HTERT RPE-1 (cell line): ENCODE results near the gene LINC00632.
"Not testable (repeated sequence)": the region's sequence is repeated elsewhere in the genome, so short reads cannot be mapped to it uniquely, and the experiment has no call there.

Experiments
- in situ Hi-C: fragments of 300-500 bp; cut with MboI; formaldehyde crosslinking; loops from 4 replicates; pipeline ENCODE4 v1.14.3; 2020; ENCODE audit warnings: low sequenced_read_pairs

Gene LINC00632

DNA sequence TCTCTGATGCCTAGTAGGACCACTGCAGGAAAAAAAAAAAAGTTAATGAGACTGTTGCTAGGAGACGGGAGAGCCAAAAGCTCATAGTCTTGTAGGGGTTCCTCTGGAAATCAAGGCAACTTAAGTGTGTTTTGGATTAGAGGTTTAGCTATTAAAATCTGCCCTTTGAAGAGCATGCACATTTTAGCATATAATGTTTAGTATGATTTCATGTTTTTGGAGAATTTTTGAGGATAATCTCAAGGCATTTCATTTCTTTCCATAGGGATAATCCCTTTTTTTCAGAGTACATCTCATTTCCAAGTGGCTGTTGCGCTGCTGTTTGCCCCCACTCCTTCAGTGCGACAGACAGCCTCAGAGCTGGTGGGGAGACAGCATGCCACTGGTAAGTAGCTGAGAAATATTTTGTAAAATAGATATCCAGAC, at the start of gene LINC00632:
TSS of gene LINC00632 (plus strand) at position 339 of the 426 bp plus-strand sequence.
- in situ Hi-C loops, result no loop called here

DNA sequence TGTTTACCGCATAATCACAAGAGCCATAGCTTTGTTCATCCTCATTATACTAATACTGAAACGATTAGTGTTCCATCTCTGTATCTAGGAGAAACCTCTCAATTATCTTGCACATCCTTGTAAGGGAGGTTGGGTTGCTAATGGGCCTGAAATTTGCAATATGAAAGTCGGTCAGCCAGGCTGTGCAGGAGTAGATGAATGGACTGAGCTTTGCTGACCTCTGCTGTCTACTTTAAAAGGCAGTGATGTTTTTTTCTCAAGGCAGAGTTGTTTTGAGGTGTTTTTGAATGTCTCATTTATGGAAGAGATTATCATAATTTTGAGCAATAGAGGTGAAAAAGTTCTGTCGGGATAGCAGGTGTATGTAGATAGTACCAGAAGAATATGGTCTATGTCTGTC, 47.9 kb upstream of the LINC00632 start:
- in situ Hi-C loops, result no loop called here

DNA sequence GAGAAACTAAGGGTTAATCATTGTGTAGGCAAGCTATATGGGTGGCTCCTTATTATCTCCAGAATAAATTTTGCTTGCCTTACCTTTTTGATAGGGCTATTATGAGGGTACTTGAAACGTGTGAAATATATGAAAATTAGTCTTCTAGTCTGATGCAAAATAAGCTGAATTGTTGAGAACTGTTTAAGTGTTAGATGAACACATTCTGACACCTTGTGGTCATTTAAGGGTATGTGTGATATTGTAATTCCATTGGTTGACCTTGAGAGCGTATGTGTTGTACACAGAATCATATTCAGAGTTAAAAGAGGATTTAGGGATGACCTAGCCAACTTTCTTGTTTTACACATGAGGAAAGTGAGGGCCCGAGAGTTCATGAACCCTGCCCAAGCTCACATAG, 44.6 kb upstream of the LINC00632 start:
- in situ Hi-C loops, result no loop called here

DNA sequence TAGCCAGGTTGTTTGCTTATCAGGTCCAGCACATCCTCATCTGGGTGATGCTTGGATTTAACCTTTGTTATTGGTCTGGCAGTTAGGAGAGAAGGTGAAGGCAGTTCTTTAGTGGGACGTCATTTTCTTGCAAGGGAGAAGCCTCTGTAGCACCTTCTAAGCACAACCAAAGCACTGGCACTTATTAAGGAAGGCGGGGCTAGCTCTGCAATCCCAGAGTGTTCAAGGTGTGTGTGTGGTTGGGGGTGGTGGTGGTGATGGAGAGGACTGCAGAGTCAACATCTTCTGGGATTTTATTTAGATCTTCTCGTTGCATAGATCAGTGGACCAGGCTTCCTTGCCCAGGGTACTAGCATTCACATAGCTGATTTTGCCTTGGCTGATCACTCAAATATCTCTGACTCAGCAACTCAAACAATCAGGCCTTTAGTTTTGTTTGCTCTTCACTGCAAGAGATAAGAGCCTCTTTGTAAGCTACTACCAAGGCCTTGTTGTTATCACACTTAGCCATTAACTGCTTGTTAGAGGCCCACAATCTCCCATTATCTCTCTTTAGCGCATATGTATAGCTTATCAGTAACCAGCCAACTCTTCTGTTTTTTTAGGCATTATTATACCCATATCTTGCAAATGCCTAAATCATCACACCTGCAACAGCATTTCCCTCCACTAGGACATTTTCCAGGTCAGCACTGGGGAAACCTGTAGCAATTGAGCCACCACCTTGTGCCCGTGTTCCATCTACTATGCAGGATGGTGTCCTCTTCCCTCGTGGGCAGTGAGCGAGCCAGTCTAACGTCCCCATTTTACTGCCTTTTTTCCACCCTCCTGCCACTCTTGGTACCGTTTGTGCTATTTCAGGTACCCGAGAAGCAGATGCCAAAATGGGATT, 36.5 kb upstream of the LINC00632 start:
- in situ Hi-C loops, result no loop called here

DNA sequence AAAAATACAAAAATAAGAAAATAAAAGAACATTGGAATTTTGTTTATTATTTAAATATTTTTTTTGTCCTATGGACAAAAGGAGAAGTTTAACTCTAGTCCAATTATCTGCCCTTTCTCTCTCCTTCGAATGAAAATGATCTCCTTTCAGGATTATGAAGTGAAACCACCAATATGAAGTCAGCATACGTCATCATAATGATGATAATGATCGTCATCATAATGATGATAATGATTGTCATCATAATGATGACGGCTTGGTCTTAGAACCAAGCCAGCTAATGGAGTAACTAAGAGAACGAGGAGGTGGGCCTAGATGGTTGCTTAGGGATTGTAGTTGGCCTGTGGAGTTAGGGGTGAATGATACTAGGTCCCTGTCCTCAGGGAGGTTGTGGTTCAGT, 21.9 kb upstream of the LINC00632 start:
- in situ Hi-C loops, result no loop called here

DNA sequence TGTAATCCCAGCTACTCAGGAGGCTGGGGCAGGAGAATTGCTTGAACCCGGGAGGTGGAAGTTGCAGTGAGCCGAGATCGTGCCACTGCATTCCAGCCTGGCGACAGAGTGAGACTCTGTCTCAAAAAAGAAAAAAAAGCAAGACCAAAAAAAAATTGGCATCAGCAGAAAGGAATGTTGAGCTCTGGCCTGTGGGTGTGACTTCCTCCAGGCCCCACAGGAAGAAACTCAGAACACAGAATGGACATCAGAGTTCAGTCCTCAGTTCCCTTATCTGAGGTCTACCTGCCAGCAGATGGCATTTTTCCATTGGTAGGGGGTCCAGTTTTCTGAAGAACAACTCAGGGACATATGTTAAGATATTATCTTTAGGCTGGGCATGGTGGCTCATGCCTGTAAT, 18.0 kb upstream of the LINC00632 start:
- in situ Hi-C loops, result not testable (repeated sequence)

DNA sequence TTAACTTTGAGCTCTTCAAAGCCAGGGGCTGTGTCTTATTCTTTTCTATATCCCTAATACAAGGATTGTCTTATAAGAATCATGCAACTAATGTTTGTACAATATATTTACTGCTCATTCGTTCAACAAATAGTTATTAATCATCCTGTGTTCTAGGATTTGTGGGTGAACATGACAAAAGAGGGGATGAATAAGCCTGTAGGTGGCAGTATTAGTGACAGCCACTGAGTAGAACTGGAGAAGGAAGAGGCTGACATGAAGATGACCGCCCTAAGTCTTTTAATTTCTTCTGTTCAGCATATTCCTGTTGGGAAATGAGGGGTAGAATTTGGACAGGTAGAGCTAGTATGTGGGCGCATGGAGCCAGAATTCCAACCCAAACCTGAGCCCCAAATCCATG, 11.9 kb upstream of the LINC00632 start:
- in situ Hi-C loops, result no loop called here

DNA sequence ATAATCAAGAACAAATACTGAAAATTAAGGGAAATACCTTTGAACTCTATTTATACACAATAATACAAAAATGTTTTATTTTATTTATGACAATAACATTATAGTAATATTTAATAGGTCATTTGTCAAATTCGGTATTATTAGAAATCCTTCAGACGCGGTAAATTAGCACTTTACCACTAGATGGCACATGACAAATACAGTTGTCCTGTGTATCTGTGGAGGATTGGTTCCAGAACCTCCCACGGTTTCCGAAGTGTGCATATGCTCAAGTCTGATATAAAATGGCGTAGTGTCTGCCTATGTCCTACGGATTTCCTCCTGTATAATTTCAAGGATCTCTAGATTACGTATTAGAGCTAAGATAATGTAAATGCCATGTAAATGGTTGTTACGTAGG, 8.1 kb upstream of the LINC00632 start:
- in situ Hi-C loops, result no loop called here

DNA sequence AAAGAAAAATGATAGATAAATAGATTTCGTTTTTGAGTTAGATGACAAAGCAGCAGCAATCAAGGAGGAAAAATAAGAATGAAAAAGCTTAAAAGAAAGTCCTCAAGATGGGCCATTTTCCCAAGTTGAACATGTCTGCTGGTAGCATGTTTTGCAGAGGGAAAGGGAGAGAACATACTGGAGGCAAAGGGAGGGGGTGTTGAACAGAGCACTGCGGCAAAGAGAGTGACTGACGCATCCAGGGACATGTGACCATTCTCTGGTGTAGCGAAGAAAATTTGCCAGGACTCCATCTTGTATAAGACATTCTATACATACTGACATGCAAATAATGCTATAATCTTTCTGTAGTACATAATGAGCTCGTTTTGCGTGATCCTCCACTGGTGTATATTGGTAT, 1.2 kb downstream of the LINC00632 start:
- in situ Hi-C loops, result no loop called here

DNA sequence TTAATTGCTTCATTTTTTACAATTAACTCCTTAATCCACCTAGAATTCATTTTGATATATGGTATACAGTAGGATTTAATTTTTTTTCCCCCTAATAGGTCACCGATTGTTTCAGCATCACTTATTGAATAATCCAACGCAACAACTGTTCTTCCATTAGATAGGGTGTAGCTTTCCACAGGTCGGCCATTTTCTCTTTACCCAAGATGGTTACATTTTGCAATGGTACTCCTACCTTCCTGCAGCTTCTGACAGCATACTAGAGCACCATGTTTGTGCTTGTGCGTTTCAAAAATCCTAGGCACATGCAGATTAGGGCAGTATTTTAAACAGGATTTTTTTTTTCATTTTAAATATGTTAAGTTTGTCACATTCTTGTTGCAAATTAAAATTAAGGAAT, 2.3 kb downstream of the LINC00632 start:
- in situ Hi-C loops, result no loop called here

DNA sequence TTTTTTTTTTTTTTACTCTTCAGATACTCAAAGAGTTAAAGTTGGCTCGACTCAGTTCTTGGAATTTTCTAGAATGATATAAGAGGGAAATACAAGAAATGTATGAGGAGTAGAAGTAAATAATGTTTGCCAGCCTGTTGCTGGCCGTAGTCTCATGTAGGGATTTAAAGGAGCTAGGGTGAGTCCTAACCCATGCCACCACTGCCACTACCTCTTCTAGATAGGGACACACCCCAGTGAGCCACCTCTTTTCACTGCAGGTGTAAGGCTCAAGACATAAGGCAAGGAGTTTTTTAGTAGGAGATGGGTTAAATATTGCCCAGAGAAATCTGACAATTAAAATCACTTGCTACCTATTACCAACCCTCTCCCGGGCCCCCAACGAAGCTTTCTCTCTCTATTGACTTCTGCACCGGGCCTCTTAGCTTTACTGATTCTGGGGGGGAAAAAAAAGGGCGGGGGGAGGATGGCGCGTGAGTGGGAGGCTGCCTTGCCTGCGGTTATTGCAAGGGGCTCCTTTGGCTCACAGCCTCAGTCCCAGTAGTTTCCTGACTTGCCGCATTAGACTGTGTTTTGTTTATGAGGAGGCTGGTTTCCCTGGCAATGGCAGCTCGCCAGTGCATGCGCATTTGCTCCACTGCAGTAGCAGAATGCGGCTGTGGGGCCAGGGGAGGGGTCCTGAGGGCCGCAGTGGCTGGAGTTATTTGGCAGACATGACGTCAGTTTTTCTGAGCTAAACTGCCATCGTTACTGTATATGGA, 3.0 kb downstream of the LINC00632 start:
- in situ Hi-C loops, result no loop called here

DNA sequence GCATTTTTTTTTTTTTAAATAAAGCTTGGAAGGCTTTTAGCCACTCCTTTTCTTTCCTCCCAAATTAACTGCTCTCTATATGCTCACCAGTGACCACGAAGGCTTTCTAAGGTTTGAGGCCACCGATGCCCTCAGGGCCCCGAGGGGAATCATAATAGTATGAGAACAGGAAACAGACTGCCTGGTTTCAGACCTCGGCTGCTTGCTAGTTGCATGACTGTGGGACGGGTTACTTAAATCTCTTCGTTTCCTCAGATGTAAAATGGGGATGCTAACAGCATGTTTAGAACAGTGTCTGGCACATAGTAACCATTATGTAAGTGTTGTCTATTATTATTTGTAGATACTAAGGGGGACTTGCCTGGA, 3.6 kb downstream of the LINC00632 start:
- in situ Hi-C loops, result no loop called here

DNA sequence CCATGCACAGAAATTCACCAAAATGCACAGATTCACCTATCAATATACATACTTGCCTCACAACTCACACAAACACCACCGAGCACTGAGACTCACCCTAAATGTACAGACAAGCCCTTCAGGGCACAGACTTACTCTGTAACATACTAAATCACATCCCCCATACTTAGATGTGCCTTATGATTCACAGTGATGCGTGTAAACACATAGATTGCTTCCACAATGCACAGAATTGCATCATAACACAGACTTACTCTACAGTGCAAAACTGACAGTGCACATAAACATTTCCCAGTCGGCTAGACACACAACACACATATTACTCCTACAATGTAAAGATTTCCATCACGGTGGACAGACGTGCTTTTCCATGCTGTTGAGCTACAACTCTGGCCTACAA, 6.2 kb downstream of the LINC00632 start:
- in situ Hi-C loops, result no loop called here

DNA sequence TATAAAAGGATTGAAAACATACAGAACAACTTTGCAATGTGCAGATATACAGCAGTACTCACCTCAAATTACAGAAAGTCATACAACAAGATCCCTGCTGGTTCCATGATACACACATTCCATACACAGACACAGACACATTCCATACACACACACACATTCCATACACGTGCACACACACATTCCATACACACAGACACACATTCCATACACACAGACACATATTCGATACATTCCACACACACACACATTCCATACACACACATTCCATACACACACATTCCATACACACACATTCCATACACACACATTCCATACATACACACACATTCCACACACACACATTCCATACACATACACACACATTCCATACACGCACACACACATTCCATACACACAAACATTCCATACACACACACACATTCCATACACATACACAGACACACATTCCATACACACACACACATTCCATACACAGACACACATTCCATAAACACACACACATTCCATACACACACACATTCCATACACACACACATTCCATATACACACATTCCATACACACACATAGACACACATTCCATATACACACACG, 13.7 kb downstream of the LINC00632 start:
- in situ Hi-C loops, result no loop called here

DNA sequence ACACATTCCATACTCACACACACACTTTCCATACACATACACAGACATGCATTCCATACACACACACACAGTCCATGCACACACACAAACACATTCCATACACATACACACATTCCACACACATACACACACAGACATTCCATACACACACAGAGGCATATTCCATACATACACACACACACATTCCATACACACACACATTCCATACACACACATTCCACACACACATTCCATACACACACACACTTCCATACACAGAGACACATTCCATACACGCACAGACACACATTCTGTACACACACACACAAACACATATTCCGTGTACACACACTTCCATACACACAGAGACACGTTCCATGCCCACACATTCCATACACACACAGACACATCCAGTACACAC, 14.8 kb downstream of the LINC00632 start:
- in situ Hi-C loops, result no loop called here

DNA sequence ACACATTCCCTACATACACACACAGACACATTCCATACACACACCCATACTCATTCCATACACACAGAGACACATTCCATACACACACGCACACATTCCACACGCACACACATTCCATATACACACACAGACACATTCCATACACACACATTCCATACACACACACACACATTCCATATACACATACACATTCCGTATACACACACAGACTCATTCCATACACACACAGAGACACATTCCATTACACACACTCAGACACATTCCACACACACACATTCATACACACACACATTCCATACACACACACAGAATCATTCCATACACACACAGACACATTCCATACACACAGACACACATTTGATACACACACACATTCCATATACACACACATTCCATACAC, 15.2 kb downstream of the LINC00632 start:
- in situ Hi-C loops, result no loop called here

DNA sequence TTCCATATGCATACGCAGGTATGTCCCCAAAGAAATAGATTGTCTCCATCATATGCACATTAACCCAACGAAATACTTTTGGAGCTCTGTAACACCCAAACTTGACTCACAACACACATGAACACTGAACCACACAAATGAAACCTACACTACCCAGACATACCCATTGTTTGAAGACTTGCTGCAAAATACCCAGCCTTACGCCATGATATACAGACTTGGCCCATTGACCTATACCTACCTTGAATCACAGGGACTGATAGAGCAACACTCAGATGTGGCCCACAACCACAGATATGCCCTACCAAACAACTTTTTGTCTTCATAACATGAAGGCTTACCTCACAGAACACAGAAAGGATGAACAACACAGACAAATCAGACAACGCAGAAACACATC, 15.9 kb downstream of the LINC00632 start:
- in situ Hi-C loops, result no loop called here

DNA sequence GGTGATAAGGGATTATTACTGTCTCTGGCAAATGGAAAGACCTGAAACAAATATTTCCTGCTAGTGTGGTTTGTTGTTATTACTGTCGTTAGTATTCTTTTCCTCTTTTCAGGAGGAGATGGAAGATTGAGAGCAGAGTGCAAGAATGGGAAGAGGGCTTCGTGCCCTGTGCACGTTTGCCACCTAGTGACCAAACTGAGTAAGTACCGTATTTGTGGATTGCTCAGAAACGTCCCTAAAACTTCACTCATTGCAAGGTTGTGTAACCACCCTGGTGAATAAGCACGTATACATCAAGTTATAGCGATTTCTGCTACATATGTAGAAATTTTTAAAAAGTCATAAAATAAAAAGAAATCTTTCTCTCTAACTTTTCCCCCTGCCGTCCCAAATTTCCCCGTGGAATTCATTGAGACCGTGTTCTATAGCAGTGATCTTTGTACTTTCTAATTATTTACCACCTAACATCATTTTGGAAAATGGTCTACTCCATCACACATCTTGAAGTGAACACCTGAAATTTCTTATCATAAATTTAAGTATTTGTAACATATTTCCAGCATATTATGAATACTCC, 24.3 kb downstream of the LINC00632 start:
- in situ Hi-C loops, result no loop called here

DNA sequence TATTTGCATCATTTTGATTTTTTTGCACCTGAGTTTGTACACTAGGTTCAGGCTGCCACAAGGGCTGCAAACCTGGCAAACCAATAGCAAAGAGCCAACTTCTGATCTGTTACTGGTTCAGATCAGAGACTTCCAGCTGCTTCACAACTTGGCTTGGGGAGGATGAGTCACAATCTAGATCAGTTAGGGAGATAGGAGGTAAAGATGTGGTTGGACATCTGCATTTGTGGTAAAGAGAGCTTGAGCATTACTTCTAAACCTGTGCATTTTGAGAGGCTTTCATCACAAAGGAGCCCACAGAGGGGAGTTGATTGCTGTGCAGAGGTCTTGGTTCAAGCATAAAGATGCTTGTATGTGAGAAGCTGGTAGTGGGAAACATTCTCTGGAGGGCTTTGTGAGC, 34.5 kb downstream of the LINC00632 start:
- in situ Hi-C loops, result no loop called here

DNA sequence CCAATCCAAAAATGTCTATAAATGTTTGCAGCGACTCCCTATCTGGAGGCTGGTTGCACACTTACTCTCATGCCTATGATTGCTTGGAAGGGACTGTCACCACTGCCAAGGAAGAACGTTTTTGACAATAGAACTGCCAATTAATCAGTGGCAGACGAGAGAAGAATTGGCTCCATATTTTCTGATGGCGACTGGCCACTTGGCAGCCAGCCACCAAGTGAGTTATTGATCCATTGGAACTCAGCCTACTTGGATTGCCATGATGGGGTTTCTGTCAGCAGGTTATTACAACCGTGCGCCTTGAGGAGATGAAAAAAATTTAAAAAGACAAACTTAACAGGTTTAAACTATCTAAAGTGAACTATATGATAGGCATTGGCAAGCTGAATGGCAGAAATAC, 47.4 kb downstream of the LINC00632 start:
- in situ Hi-C loops, result no loop called here

DNA sequence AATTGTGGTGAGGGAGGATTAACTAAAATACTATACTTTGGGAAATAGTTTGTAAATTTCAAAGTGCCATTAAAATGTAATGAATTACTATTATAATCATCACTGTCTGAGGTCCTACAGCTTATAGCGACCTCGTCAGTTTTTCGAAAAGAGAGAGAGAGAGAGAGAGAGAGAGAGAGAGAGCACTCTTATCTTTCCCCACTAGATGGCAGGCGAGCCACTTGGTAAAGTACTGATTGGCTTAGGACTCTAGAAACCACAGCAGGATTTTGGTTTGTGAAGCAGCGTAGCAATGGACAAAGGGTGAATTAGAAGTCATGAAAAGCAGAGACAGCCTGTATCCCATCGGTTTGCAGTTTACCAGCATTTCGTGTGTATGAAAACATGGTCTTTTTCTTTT, 52.5 kb downstream of the LINC00632 start:
- in situ Hi-C loops, result no loop called here
